NCI-H82 (cell line): ENCODE results near the gene SACS.

Experiments used
- DNase-seq: peaks from one replicate; lab custom pipeline; 2025; lab: John Stamatoyannopoulos, UW

Gene SACS, protein sequence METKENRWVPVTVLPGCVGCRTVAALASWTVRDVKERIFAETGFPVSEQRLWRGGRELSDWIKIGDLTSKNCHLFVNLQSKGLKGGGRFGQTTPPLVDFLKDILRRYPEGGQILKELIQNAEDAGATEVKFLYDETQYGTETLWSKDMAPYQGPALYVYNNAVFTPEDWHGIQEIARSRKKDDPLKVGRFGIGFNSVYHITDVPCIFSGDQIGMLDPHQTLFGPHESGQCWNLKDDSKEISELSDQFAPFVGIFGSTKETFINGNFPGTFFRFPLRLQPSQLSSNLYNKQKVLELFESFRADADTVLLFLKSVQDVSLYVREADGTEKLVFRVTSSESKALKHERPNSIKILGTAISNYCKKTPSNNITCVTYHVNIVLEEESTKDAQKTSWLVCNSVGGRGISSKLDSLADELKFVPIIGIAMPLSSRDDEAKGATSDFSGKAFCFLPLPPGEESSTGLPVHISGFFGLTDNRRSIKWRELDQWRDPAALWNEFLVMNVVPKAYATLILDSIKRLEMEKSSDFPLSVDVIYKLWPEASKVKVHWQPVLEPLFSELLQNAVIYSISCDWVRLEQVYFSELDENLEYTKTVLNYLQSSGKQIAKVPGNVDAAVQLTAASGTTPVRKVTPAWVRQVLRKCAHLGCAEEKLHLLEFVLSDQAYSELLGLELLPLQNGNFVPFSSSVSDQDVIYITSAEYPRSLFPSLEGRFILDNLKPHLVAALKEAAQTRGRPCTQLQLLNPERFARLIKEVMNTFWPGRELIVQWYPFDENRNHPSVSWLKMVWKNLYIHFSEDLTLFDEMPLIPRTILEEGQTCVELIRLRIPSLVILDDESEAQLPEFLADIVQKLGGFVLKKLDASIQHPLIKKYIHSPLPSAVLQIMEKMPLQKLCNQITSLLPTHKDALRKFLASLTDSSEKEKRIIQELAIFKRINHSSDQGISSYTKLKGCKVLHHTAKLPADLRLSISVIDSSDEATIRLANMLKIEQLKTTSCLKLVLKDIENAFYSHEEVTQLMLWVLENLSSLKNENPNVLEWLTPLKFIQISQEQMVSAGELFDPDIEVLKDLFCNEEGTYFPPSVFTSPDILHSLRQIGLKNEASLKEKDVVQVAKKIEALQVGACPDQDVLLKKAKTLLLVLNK (N-terminal part only)

DNA sequence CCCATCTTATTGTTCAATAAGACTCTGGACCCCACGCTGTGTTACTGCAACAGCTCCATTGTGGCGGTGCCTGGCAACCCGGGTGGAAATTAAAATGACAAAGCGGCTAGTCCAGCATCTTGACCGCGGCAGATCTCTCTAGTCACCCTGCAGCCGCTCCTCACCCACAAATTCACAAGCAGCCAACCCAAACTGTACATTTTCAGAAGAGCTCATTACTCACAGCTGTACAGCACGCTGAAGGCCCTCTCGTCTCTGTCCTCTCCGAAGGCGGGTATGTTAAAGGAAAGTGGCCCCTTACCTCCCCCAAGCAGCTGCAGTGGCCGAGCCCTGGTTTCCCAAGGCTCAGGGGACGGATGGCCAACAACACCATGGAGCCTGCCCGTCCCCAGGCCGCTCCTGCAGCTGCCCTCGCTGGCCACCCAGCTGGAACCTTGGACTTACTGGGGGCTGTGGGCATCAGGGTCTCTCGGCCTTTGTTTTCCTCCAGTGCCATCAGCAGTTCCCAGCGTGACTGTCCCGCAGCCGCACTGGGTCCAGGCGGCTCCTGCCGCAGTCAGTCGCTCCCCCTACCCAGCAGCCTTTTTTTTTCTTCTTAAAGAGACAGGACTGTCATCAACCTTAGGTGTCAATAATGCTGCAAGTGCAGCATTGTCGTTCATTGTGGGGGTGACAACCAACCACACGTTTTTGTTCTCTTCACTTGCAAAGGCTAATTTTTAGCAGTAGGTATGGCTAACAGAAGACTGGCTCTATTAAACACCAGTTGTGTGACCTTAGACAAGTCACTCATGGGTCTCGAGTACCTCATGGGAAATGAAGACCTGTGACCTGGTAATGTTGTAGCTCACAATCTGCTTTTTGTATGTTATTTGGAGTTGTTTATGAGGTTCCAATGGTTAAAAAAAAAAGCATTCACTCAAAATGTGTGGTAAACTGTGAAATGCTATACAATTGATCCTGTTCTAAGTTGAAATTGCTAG is at the start of gene SACS:
Gene SACS, minus strand, starts transcription at position 532 of the 983 bp plus-strand sequence. CDS start 22,463 bp downstream, outside the sequence.
- peak; percentile 90 for DNase-seq

GRCh38 chr13:23480324-23480723 is 46.8 kb upstream of the SACS start:
- no peak for DNase-seq

DNA sequence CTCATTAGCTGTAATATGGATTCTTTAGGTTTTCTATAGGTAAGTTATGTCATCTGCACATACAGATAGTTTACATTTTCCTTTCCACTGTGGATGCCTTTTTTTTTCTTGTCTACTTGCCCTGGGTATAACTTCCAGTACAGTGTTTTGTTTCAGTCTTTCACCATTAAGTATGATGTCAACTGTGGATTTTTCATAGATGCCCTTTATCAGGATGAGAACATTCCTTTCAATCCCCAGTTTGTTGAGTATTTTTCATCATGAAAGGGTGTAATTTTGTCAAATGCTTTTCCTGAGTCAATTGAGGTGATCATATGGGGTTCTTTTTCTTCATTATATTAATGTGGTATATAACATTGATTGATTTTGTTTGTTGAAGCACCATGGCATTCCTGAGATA is 43.6 kb upstream of the SACS start:
- DNase-seq: no peak

GRCh38 chr13:23473221-23473620 is 39.7 kb upstream of the SACS start:
- no peak for DNase-seq

DNA sequence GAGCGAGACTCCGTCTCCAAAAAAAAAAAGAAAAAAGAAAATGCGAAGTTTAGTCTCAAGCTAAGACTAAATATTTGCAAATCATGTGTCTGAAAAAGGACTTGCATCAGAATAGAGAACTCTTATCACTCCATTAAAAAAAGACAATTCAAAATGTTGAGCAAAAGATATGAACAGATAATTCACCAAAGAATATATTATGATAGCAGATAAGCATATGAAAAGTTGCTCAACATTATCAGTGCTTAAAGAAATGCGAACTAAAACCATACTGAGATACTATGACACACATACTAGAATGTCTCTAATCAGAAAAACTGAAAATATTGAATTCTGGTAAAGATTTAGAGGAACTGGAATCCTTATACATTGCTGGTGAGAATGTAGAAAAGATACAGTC is 38.7 kb upstream of the SACS start:
- no peak for DNase-seq

DNA sequence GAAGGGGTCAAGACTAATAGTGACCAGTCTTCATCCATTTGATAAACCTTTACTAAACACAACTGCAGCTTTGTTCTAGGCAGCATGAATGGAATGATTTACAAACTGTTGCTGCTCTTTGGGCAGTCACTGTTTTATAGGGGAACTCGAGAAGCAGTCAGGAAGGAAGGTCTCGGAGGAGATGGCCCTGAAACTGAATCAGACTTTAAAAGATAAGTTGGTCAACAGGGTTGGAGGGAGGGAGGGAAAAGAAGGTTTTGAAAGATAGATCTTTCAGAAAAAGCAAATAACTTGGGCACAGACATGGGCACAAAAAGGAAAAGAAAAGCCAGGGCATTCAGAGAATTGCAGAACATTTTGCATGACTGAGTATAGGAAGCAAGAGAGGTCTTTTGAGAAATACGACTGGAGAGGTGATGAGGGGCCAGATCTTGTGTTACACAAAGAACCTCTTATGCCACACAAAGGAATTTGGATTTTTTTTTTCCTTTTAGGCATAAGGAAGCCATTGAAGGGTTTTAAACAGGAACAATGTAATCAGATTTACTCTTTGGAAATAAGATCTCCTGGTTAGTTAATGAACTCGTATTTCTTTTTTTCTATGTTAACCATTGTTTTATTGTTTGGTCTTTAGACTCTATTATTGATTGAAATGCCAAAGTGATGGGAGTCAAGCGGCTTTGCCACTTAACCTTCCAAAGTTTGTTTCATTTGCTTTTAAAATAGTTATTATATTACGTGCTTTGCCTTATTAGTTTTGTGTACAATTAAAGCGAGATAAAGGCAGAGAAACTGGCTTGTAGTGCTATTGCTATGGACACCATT is 37.5 kb upstream of the SACS start:
- no peak for DNase-seq

DNA sequence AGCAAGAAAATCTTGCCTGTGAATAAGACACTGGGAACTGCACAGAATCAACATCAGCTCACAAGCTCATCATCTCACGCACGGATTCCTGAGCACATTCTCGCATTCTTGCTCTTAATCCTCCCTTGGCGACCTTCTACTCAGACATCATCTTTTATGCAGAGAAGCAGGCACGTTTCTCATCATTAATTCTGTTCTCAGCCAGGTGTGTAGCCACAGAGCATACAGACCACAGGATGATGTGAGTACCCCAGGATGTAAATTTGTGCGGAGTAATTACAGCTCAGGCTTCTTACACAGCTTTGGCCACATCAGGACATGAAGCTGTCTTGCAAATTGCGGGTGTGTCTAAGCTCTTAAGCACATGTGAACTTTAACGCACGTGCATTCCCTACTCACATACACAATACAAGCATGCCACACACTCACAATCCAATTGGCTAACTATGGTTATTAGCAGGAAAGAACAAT is 36.5 kb upstream of the SACS start:
- DNase-seq: peak; percentile 75

DNA sequence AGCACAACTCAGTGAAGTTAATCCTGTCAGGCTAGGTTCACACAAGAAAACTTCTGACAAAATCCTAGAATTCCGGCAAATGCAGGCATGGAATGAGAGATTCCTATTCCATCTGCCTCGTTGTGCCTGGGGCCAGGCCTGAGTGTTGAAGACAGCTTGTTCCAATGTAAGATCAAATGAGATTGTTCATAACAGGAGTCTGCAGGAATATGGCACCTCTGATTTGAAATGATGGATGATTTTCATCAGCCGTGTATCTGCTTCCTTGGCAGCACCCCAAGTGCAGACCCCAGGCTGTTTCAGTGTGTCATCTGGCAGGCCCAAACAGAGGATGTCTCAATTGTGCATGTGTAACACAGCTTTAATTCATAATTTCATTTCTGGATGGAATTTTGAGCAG is 35.3 kb upstream of the SACS start:
- no peak for DNase-seq

GRCh38 chr13:23467932-23468278 is 34.4 kb upstream of the SACS start:
- DNase-seq: no peak

GRCh38 chr13:23467048-23467931 is 33.8 kb upstream of the SACS start:
- DNase-seq: peak; percentile 64

GRCh38 chr13:23466144-23467002 is 32.9 kb upstream of the SACS start:
- peak; percentile 90 for DNase-seq

DNA sequence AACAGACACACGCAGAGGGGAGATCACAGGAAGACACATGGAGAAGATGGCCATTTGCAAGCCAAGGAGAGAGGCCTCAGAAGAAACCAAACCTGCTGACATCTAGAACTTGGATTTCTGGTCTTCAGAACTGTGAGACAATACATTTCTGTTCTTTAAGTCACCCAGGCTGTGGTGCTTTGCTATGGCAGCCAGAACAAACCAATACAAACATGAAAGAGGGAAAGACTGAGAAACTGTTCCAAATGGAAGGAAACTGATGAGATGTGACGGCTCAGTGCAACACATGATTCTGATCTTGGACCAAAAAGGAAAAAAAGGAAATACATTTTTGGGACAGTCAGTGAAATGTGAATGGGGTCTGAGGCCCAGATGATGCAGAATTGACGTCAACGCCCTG is 30.2 kb upstream of the SACS start:
- DNase-seq: no peak

DNA sequence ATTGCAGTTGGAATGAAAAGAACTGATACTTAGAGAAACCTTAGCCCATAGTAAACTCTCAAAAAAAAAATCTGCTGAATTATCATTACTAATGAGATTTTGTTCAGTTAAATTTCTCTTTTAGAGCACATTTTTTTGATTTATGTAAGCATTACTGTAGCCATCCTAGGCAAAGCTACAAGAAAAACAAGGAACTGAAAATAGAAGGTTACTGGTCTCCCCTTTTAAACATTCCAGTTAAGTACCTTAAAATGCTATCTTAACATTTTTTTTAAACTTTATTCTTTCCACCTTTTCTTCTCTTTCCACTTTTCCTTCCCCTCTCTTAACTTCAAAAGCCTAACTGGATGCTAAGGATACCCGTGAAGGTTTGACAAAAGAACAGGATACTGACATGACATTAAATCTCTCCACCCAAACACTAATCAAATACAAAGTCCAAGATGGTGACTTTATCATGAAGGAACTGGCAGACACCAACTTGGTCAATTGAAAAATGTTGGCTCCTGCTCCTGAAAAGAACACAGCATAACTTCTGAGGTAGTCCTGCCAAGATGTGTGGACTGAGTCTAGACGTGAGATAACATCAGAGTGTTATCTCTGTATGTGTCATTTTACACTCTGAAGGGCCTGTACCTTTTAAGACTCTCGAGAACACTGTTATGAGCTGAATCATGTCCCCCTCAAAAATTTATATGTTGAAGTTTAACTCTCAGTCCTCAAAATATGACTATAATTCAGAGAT is 29.5 kb upstream of the SACS start:
- DNase-seq: no peak

DNA sequence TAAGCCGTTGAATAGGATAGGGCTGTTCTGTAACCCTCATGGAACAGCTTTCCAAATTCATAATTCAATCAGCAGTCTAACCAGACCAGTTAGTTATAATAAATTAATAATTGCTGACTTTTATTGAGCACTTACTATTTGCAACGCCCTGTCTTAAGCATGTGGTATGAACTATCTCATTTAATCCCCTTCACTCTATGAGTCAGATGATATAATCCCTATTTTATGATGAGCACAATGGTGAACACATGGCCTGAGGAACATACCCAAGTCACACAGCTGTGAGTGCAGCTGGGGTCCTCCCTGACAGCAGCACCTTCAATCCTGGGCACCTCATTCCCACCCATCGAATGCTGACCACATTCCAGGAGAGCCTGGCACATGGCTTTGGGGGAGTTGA is 28.0 kb upstream of the SACS start:
- DNase-seq: no peak

DNA sequence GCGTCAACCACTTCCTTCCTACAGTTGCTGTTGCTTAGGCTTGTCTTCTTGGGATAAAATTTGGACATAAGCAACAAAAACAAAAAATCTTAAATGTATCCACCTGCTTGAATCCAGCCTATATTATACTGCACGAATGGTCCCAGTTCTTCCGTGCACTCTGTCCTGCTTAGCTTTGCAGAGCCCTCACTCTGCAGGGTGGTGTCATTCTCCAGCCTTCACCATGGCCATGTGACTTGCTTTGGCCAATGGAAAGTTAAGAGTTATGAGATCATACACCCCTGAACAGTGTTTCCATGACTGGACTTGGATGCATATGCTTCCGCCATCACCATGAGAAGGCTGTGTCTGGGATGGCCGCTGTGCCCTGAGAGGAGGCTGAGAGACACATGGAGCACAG is 27.4 kb upstream of the SACS start:
- no peak for DNase-seq

DNA sequence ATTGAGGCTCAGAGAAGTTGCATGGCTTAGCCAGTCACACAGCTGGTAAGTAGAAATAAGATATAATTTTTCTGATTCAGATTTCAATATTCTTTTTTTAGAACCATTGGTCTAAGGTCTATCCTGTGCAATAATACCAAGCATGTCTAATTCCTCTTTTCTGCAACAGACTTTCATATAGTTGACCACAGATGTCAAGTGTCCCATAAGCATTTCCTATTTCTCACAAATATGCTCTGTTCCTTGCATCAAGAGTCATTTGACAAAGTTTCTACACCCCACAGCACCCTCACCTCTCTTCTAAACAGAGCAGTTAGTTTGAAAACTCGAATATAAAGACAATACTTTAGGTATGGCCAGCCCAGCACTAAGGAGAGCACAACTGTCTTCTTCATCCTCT is 26.8 kb upstream of the SACS start:
- no peak for DNase-seq

DNA sequence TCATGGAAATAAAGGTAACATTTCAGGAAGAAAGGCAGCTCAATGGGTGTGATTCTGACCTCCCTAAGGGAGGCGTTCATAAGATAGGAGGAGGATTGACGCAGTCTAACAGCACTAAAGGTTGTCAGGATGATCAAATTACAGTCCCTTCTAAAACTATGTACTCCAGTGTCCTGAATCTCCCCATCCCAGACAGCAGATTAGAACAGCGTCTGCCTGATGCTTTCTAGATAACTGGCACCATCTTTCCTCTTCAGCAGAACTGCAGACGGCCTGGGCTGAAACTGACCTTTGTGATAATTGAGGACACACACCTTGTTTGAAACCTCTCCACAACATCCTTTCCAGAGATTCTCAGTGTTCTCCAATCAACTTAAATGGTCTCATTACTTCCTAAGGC is 25.5 kb upstream of the SACS start:
- DNase-seq: no peak
